Eye (tissue), 1 donor: ENCODE measurements around the gene TMEM170A.
"Not testable (repeated sequence)": the region's sequence is repeated elsewhere in the genome, so short reads cannot be mapped to it uniquely, and the experiment has no call there.

Experiments
- DNase-seq: peaks from one replicate; pipeline ENCODE4 v3.0.0-alpha.2; 2015

Gene TMEM170A

DNA sequence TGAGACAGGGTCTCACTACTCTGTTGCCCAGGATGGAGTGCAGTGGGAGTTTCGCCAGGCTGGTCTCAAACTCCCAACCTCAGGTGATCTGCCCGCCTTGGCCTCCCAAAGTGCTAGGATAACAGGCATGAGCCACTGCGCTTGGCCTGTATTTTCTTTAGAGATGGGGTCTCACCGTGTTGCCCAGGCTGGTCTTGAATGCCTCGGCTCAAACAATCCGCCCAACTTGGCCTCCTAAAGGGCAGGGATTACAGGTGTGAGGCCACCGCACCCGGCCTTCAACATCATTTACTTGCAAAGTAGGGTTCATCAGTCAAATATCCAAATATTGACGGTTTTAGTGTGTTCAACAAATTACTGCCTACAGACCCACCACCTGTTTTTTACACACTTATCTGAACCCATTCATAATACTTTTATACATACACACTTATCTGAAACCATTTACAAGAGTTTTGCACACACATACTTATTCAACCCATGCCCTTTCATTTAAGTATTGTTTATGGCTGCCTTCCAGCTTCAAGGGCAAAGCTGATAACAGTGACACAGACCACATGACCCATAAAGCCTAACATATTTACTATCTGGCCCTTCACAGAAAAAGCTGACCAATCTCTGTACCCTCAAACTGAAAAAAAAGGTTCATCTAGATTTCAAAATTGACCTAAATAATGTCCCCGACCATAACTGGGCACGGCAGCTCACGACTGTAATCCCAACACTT, 11.9 kb downstream of the TMEM170A start:
- no peak for DNase-seq

DNA sequence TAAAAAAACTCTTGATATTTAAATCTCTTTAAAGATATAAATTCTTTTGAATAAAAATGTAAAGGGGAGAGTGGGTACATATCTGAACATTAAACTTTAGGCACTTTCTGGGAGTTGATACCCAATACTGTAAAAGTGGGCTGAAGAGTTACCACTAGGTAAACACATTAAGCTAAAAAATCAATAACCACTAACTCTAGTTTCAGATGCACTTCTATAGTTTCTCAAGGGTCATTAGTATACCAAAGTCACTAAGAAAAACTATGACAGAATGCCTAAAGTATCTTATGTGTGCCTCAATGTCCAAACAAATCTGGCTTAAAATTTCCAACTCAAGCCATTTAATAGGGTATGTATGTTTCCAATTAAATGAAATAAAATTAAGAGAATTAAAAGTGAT, 18.1 kb downstream of the TMEM170A start:
- no peak for DNase-seq

DNA sequence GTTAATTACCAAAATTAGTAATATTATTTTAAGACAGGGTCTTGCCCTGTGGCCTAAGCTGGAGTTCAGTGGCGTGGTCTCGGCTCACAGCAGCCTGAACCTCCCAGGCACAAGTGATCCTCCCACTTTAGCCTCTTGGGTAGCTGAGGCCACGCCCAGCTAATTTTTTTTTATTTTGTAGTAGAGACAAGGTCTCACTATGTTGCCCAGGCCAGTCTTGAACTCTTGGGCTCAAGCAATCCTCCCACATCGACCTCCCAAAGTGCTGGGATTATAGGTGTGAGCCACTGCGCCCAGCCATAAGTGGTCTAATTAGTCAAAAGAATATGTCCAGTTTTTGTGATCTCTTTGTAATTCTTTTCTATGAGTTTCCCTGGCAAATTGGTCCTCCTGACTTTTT, 19.2 kb downstream of the TMEM170A start:
- DNase-seq, result no peak

DNA sequence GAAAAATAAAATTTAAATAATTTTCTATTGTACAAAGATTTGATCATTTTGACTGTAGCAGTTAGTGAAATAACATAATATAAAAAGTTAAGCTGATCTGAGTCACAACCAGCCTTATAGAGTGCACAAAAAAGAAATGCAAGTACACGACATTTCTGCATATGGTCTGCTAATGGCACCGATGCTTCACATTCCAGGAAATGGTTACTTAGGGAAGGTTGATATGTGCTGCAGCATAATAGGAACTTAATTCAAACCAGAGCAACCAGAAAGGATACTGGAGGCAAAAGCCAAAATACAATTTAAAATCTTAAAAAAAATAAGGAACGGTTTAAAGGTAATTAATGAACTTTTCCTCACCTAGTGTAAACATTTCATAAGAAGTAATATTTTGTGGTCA, 21.2 kb downstream of the TMEM170A start:
- DNase-seq, result peak; percentile 36

DNA sequence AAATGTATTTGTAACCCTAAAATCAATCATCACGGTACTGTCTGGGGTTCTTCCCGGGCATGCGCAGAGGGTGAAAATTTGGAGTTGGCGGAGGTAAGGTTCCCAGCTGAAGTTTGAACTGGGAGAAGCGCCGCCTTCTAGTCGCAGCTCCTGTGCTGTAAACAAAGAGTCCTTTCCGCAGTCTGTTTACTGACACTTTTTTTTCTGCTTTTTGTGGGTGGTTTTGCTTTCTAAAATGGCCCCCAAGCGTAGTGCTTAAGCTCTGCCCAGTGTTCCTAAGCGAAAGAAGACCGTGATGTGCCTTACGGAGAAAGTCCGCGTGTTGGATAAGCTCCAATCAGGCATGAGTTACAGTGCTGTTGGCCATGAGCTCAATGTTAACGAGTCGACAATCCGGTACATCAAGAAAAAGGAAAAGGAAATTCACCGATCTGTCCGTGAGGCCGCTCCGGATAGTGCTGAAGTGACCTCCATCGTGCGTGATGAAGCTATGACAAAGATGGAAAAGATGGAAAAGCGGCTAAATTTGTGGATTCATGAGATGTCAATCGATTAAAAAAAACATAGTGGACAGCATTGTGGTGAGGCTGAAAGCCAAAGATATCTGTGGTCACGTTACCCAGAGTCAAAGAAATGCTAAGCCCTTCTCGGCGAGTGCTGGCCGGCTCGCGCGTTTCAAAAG, 30.6 kb downstream of the TMEM170A start:
- peak; percentile 96 for DNase-seq

DNA sequence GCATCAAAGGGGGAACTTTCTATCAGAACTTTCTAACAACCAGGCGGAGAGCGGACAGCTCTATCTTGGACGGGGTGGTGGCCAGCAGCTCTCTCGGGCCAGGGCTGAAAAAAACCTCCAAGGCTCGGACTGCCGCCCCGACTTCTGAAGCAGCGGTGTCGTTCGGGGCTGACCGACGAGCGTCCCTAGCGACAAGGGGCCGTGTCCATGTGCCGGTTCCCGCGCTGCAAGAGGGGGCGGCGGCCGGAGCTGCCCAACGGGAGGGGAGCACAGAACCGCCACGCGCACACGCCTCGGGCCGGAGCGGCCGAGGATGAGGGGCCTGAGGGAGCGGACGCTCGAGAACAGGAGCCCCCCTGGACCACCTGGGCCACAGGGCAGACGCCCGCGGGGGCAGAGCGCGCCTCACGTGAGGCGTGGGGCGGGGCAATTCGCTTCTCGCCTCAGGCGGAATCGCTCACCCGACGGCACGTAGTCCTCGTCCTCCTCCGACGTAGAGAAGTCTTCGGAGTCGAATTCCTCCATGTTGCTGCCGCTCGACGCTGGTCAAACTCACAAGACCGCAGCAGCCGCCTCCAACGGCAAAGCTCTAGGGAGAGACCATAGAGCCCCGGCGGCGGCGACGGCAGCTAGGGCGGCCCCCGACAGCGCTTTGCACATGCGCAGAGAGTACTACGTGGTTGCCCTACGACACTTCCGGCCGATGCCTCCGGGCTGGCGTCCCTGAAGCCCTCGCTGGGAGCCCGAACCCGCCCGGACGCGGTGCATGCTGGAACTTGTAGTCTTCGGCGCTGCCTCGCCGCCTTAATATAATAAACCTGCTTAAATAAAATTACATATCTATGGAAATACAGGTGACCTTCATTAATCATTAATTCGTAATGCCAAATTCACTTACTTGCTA, 31.4 kb downstream of the TMEM170A start, which contains the start of gene CFDP1:
TSS of gene CFDP1 (minus strand) at position 676 of the 904 bp plus-strand sequence. CDS start at position 525, 151 bp downstream.
- peak; percentile 99 for DNase-seq

DNA sequence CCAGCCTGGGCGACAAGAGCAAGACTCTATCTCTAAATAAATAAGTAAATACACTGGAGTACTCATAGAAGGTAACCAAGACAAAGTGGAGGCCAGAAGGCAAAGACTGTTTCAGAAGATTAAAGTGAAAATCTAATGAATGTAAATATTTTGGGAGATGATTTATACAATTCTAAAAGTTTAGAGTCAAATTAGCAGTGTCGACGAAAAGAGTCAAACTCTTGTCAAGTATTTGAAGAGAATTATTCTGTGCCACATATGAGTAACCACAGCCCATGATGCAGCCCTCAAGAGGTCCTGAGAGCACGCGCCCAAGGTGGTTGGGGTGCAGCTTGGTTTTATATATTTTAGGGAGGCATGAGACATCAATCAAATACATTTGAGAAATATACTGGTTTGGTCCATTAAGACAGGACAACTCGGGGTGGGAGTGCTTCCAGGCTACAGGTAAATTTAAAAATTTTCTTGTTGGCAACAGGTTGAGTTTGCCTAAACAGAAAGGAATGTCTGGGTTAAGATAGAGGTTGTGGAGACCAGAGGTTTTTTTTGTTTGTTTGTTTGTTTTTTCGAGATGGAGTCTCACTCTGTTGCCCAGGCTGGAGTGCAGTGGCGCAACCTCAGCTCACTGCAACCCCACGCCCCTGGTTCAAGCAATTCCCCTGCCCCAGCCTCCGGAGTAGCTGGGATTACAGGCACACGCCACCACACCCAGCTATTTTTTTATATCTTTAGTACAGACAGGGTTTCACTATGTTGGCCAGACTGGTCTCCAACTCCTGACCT, 34.7 kb downstream of the TMEM170A start:
- DNase-seq, result no peak

DNA sequence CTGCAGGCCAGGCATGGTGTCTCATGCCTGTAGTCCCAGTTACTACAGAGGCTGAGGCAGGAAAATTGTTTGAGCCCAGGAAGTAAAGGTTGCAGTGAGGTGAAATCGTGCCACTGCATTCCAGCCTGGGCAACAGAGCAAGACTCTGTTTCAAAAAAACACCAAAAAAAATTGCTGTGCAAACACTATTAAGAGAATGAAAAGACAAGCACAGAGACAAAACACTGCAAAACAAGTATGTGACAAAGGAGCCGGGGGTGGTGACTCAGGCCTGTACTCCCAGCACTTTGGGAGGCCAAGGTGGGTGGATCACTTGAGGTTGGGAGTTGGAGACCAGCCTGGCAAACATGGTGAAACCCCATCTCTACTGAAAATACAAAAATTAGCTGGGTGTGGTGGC, 38.0 kb downstream of the TMEM170A start:
- not testable (repeated sequence) for DNase-seq

DNA sequence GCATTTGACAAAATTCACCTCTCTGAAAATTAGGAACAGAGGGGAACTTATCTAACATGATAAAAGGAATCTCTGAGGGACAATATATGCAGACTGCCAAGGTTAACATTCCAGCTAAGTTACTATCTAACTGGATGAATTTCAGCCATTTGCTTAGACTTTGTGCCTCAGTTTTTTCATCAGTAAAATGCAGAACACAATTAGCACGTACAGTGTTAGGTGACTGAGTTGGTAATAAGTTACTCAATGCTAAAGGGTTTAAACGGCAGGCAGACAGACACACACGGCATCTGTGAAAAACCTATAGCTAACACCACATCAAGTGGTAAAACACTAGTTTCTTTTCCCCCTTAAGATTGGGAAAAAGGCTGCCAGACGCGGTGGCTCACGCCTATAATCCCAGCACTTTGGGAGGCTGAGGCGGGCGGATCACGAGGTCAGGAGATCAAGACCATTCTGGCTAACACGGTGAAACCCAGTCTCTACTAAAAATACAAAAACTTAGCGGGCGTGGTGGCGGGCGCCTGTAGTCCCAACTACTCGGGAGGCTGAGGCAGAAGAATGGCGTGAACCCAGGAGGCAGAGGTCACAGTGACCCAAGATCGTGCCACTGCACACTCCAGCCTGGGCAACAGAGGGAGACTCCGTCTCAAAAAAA, 40.3 kb downstream of the TMEM170A start:
- DNase-seq, result not testable (repeated sequence)

DNA sequence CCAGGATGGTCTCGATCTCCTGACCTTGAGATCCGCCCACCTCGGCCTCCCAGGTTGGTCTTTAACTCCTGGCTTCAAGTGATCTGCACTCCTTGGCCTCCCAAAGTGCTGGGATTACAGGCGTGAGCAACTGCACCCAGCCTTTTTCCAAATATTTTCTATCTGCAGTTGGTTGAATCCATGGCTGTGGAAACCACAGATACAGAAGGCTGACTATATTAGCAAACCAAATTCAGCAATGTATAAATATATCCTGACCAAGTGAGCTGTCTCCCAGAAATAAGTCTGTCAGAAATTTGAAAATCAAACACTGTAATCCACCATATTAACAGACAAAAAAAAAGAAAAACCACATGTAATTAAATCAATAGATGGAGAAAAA, 40.8 kb downstream of the TMEM170A start:
- DNase-seq, result no peak

DNA sequence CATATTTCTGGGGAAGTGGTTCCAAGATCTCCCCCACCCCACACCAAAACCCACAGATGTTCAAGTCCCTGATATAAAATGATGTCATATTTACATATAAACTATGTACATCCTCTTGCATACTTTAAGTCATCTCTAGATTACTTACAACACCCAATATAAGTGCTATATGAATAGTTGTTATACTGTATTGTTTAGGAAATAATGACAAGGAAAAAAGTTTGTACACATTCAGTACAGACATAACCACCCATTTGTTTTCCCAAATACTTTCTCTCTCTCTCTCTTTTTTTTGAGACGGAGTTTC, 42.7 kb downstream of the TMEM170A start:
- no peak for DNase-seq

DNA sequence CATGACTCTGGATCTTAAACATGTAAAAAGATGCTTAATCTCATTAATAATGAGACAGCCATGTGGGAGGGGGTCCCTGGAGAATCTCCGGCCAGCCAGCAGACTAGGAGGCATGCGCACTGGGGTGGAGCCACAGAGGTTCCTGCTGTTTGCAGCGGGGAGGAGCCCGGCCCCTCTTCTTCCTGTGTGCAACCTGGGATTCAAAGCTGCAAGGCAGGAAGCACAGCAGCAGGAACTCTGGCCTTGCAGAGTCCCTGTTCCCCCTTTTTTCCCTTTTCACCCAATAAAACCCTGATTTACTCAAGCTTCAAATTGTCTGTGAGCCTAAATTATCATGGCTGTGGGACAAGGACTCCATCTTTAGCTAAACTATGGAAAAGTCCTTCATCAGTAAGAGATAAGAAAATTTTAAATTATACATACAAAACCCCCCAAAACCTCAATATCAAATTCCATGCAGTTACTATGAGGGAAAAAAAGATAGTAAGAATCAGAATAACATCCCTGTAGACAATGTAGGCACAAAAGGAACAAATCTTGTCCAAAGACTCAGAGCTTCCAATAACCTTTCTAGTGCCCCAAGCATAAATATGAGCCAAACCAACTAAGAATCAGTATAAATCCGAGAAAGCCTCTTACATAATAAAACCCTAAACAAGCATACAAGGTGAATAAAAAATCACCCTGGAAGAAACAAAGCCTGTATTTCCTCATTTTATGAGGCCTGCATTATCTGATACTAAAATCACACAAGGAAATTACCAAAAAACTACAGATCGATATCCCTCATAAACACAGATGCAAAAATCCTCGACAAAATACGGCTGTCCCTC, 43.3 kb downstream of the TMEM170A start:
- DNase-seq, result peak; percentile 81

DNA sequence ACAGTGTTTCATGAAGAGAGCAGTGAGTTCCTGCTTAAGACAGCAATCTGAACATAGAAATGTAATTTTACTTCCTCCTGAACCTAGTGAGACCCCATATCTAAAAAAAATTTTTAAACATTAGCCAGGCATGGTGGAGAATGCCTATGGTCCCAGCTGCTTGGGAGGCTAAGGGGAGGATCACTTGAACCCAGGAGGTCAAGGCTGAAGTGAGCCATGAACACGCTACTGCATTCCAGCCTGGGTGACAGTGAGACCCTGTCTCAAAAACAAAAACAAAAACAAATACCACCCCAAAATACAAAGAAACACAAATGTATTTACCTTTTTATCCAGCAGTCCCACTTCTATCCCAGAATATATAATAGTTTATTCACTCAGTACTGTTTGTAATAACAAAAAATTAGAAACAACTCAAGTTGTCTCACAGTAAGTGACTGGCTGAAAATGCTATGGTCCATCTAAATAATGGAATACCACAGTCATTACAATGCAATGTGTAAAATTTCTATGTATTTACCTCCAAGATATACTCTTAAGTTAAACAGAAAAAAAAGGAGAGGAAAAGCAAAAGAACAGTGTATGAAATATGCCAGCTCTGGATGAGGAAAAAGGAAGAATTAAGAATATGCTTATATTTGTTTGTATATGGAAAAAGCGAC, 47.5 kb downstream of the TMEM170A start:
- DNase-seq, result no peak

DNA sequence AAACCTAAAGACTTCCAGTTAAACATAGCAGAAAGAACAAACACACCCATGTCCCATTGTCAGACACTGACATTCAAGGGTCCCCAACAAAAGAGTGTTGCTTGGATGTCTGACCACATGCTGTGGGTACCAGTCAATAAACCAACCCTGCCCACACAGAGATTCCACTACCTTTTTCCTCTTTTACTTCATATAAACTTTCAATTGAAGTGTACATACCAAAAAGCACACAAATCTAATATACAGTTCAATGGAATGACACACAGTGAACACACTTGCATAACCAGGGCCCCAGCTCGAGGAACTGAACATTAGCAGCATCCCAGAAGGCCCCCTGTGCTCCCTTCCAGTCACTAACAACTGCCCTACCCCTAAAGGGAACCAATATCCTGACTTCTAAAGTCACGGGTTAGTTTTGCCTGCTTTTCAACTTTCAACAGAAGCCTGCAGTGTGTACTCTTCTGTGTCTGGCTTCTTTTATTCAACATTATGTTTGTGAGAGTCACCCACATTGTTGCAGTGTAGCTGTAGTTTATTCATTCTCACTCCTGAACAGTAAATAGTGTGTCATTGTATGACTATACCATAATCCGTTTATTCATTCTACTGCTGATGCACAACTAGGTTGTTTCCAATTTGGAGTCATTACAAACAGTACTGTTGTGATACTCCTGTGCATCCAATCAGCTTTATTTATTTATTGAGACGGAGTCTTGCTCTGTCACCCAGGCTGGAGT, 49.2 kb downstream of the TMEM170A start:
- DNase-seq, result no peak

DNA sequence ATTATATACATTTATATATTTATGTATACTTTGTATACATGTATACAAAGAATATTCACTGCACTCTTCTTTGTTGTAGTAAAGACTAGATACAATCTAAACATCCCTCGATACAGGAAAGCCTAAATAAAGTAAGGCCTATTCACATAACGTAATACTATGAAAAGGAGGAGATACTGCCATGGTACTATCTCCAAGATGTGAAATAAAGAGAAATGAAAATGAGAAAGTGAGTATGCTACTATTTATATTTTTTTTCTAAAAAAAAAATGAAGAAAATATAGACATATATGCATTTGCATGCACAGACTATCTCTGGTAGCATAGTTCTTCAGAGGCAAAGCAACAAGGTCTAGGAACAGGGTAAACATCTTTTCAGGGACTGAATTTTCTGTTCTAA, 50.5 kb downstream of the TMEM170A start:
- DNase-seq, result no peak

DNA sequence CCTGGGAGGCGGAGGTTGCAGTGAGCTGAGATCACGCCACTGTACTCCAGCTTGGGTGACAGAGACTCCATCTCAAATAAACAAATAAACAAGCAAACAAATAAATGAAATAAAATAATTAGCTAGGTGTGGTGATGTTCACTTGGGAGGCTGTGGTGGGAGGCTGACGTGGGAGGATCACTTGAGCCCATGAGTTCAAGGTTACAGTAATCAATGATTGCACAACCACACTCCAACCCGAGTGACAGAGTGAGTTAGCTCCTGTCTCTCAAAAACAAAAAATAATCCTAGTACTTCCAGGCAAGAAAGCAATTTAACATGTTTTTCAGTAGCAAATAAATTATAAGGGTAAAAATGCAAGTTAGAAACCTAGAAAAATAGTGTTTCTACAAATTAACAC, 57.5 kb downstream of the TMEM170A start:
- DNase-seq, result no peak

DNA sequence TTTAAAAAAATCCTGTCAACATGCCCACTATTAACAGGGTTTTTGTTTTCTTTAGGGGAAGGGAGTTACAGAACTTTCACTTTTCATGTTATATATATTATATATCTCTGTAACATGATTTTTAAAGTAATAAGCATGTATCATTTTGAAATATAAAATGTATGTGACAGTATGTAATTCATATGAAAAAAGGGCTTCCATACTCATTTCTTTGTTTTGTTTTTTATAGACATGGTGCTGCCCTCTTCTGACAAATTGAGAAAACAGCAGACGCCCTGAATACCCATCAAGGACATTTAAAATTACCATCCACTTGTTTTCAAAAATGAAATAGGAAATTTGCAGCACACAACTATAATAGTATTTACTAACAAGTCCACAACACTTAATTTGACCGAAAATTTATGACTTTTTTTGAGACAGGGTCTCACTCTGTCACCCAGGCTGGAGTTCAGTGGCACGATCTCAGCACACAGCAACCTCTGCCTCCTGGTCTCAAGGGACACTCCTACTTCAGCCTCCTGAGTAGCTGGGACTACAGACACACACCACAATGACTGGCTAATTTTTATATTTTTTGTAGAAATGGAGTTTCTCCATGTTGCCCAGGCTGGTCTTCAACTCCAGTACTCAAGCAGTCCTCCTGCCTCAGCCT, 61.5 kb downstream of the TMEM170A start:
- DNase-seq, result peak; percentile 69

DNA sequence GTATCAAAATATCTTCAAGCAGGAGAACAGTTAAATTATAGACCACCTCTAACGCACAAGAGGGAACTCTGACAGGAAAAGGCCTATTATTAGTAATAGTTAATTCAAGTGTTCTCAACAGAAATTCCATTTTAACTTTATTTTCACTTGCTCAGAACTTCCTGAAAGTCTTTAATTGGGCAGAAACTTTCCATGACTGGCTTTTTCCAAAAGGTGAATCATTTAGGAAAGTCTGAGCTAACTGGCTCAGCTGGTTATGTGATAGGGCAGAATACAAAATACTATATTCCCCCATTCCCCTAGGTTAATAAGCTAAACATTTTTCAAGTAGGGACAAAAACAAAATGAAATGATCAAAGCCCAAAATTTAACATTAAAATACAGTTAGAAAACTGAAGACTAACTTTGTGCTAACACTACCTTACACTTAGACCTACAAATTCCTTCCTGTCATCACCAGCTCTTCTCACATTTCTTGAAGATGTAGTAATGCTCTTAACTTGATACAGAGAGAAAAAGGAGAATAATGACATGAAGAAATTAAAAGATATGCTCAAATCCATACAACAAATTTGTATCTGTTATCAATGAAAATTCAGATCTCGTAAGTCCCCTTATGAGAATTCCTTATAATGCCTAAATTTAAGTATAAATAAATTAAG, 62.2 kb downstream of the TMEM170A start:
- DNase-seq, result no peak

DNA sequence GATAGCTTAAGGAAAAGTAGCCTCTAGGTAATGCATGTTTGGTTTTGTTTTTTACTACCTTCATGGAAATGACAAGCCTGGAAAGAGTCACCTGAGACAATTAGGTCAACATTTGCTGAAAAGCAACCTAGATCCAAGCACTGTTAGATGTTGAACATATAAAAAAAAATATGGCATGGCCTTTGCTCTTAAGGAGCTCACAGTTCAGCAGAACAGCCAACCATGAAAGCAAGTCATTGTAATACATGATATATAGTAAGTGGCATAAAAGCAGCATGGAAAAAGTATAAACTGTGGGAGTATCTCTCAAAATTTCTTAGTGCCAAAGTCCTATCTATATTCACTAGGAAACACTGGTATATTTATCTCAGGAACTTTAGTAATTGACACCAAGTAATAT, 62.8 kb downstream of the TMEM170A start:
- DNase-seq, result no peak
